ENCODE measurements around the gene ZNF324. TPM values are rescaled to one million over a fixed set of nuclear protein-coding genes. Genes with fewer than 3 reads are reported as not detected.

ZNF324 gene
- total RNA-seq, 1 experiment from 2014 or later, result 11.3 TPM

DNA sequence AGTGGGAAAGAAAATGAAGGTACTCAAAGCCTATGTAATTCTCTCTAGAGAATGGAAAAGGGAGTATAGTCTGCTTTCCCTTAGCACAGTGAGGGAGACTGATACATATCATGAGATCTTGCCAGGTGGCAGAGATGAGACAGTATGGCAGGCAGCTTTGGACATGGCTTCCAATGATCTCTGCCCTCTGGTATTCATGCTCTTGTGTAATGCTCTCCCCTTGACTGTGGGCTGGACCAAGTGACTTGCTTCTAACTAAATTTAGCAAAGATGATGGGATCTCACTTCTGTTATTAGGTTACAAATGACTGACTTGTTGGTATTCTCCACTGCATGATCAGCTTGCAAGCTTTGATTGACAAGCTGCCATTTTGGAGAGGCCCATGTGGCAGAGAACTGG lies 37.1 kb upstream of the ZNF324 start (continued):
- no peak for TF ChIP-seq CTCF (IDR thresholded peaks at IDR 0.05 in 2 of 3, conservative IDR thresholded peaks at IDR 0.05 in 1 of 3; ENCODE audit: borderline replicate concordance in 1 of 3, insufficient read depth in 1 of 3, low read depth in 2 of 3, low read length in 2 of 3)
- TF ChIP-seq POLR2AphosphoS5 (IDR thresholded peaks at IDR 0.05; ENCODE audit: low read depth, low read length), result no peak
- no peak for TF ChIP-seq EZH2 (IDR thresholded peaks at IDR 0.05)

DNA sequence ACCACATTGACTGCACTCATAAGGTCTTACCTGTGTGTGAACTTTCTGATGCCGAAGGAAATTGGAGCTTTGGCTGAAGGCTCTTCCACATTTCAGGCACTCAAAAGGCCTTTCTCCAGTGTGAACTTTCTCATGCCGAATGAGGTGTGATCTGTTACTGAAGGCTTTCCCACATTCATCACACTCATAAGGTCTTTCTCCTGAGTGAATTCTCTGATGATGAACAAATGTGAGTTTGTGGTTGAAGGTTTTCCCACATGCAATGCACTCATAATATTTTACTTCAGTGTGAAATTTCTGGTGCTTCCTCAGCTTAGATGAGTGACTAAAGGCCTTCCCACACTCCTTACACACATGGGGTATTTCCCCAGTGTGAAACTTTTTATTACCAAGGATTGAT lies 32.7 kb upstream of the ZNF324 start:
- no peaks in the 10 kb centered on the region for H3K27me3 ChIP-seq (ENCODE audit: insufficient read depth, low read length)
- peaks cover 0 to 5% of the 10 kb centered on the region in 2 experiments; a peak in 1 of 4 replicates for H3K36me3 ChIP-seq (ENCODE audit: control insufficient read depth in 1 of 2, insufficient read depth in 2 of 2, low read length in 2 of 2)
- no peak for DNase-seq (ENCODE audit: low read depth, low spot score)
- ChIA-PET CTCF (no interaction called here), POLR2A (no interaction called here), RAD21 (ENCODE audit: low non-redundant PET in 1 of 2, low total read pairs in 2 of 2, uncharacterized antibody in 2 of 2, unreplicated experiment in 2 of 2) (no interaction called here)
- ATAC-seq, result no peak
- H3K79me2 ChIP-seq (ENCODE audit: insufficient read depth, low read length), result no peaks in the 10 kb centered on the region
- H3K9me2 ChIP-seq (ENCODE audit: insufficient read depth), result no peaks in the 10 kb centered on the region
- H3K4me3 ChIP-seq (replicated peaks in 1 of 2; ENCODE audit: low read depth in 1 of 2, low read length in 2 of 2), result no peak overlapping the region
- no peak overlapping the region for H3K27ac ChIP-seq (ENCODE audit: low read depth, low read length)
- H2AFZ ChIP-seq (ENCODE audit: low read depth, low read length, poor library complexity, severe bottlenecking), result no peak overlapping the region
- no peaks in the 10 kb centered on the region for H3K4me1 ChIP-seq (ENCODE audit: control insufficient read depth in 1 of 2, insufficient read depth in 2 of 2, low read length in 2 of 2)
- no peaks in the 10 kb centered on the region for H4K20me1 ChIP-seq (ENCODE audit: insufficient read depth)
- TF ChIP-seq CTCF (IDR thresholded peaks at IDR 0.05 in 2 of 3, conservative IDR thresholded peaks at IDR 0.05 in 1 of 3; ENCODE audit: borderline replicate concordance in 1 of 3, insufficient read depth in 1 of 3, low read depth in 2 of 3, low read length in 2 of 3), result no peak
- TF ChIP-seq SIN3A (IDR thresholded peaks at IDR 0.05; ENCODE audit: low read depth), result no peak
- TF ChIP-seq POLR2AphosphoS5 (IDR thresholded peaks at IDR 0.05; ENCODE audit: low read depth, low read length), result no peak
- no peak for TF ChIP-seq RAD21 (IDR thresholded peaks at IDR 0.05; ENCODE audit: low read depth)
- TF ChIP-seq, protein P1, sequence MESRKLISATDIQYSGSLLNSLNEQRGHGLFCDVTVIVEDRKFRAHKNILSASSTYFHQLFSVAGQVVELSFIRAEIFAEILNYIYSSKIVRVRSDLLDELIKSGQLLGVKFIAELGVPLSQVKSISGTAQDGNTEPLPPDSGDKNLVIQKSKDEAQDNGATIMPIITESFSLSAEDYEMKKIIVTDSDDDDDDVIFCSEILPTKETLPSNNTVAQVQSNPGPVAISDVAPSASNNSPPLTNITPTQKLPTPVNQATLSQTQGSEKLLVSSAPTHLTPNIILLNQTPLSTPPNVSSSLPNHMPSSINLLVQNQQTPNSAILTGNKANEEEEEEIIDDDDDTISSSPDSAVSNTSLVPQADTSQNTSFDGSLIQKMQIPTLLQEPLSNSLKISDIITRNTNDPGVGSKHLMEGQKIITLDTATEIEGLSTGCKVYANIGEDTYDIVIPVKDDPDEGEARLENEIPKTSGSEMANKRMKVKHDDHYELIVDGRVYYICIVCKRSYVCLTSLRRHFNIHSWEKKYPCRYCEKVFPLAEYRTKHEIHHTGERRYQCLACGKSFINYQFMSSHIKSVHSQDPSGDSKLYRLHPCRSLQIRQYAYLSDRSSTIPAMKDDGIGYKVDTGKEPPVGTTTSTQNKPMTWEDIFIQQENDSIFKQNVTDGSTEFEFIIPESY (IDR thresholded peaks at IDR 0.05; ENCODE audit: extremely low read depth, insufficient replicate concordance, low read length), result no peak
- TF ChIP-seq JUND (IDR thresholded peaks at IDR 0.05), result no peak
- TF ChIP-seq POLR2A (IDR thresholded peaks at IDR 0.05; ENCODE audit: borderline replicate concordance, extremely low read depth, insufficient read depth, insufficient read length), result no peak
- no peak overlapping the region for H3K4me2 ChIP-seq (ENCODE audit: low read length)
- intact Hi-C loops (cut with micrococcal nuclease), result no loop called here
- no peak overlapping the region for H3K9ac ChIP-seq (ENCODE audit: low read length)
- no TSS peak for BruUV-seq (replicated peaks)
- peaks cover 15 to 36% of the 10 kb centered on the region in 2 experiments; a peak in 2 of 4 replicates for H3K9me3 ChIP-seq (ENCODE audit: control insufficient read depth in 1 of 2, insufficient read depth in 1 of 2, low read depth in 1 of 2, low read length in 2 of 2)

Measured in HCT116 (cell line).